Left kidney (tissue), 2 donors: ENCODE results near the gene KIF3C. TPM values are rescaled to one million over a fixed set of nuclear protein-coding genes. Genes with fewer than 3 reads are reported as not detected.
"Not testable (repeated sequence)": the region's sequence is repeated elsewhere in the genome, so short reads cannot be mapped to it uniquely, and the experiment has no call there.

Source experiments
- DNase-seq: peaks from one replicate; pipeline ENCODE4 v3.0.0-alpha.2; 2013
- polyA plus RNA-seq: library from polyadenylated mRNA; unstranded; fragments of 120-200 nt; gene quantifications from one replicate; pipeline ENCODE4 v1.2.1, GENCODE V29; 2013; ENCODE audit not compliant: insufficient read length

KIF3C gene
- polyA plus RNA-seq, 1 donor = 16.8 TPM

DNA sequence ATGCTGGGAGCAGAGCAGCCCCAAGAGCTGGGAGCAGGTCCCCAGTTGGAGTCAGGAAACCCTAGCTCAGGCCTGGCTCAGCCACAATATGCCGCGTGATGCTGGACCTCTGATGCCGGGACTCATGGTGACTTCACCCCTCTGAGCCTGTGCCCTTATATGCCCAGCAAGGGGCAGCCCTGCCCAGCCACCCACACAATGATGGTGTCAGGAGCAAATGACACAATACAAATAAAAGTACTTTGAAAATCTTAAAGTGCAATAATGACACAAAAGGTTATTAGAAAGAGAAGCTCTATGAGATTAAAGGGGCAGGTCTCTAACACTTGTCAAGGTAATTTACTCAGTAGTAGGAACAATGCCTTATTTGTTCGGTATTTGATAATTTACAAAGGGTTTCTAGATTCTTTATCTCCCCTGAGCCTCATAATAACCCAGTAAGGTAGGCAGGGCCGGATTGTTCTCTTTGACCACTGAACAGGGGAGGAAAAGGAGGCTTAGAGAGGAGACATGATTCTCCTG, 18.3 kb upstream of the KIF3C start:
- no peak for DNase-seq

DNA sequence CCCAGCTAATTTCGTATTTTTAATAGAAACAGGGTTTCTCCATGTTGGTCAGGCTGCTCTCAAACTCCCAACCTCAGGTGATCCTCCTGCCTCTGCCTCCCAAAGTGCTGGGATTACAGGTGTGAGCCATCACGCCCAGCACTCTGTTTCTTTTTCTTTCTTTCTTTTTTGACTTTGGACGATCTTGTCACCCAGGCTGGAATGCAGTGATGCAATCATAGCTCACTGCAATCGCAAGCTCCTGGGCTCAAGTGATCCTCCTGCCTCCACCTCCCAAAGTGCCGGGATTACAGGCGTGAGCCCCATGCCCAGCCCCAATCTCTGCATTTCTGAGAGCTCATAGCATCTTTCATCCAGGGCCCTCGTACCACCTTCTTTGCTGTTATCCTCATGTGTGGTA, 17.1 kb upstream of the KIF3C start:
- not testable (repeated sequence) for DNase-seq

DNA sequence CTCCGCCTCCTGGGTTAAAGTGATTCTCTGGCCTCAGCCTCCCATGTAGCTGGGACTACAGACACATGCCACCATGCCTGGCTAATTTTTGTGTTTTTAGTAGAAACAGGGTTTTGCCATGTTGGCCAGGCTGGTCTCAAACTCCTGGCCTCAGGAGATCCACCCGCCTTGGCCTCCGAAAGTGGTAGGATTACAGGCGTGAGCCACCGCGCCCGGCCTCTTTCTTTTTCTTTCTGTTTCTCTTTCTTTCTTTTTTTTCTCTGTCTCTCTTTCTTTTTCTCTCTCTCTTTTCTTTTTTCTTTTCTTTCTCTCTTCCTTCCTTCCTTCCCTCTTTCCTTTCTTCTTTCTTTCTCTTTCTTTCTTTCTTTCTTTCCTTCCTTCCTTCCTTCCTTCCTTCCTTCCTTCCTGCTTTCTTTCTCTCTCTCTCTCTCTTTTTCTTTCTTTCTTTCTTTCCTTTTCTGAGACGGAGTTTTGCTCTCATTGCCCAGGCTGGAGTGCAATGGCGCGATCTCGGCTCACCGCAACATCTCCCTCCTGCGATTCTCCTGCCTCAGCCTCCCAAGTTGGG, 16.6 kb upstream of the KIF3C start:
- DNase-seq = not testable (repeated sequence)

DNA sequence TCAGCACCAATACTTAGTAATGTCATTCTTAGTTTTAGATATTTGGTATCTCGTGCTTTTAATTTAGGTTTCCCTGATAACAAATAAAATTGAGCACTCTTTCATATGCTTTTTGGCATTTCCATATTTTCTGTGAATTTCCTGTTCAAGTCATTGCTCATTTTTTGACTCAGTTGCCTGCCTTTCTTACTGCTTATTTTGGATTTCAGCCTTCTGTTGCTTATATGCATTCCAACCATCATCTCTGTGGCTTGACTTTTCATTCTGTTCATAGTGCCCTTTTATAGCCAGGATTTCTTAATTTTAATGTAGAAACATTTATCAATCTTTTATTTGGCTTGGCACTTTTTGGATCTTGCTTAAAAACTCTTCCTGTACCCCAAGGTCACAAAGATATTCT, 14.5 kb upstream of the KIF3C start:
- no peak for DNase-seq

DNA sequence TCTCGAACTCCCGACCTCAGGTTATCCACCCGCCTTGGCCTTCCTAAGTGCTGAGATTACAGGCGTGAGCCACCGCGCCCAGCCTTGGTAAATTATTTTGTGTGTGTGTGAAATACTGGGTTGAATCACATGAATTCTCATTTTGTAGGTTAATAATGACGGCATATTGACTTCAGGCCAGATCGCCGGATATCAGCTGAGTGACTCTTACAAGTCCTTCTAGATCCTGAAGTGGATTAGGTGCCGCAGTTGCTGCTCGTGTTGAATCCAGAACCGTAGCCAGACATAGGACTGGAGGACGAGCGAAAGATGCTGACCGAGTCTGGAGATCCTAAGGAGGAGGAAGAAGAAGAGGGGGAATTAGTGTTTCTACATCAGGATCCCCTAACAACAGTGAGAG, 12.2 kb upstream of the KIF3C start:
- DNase-seq = no peak

DNA sequence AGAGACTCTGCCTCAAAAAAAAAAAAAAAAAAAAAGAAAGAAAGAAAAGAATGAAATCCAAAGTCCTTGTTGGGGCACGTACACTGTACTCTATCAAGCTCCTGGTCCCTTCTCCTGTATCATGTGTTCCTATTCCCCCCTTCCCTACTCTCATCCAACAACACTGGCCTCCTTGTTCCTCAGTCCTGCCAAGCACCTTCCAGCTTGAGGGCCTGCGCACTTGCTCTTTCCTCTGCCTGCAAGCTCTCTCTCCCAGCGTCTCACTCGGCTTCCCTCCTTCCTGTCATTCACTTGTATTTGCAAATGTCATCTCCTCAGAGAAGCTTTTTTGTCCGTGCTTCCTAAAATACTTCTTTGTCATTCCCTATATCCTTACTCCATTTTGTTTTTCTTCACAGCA, 10.8 kb upstream of the KIF3C start:
- no peak for DNase-seq

DNA sequence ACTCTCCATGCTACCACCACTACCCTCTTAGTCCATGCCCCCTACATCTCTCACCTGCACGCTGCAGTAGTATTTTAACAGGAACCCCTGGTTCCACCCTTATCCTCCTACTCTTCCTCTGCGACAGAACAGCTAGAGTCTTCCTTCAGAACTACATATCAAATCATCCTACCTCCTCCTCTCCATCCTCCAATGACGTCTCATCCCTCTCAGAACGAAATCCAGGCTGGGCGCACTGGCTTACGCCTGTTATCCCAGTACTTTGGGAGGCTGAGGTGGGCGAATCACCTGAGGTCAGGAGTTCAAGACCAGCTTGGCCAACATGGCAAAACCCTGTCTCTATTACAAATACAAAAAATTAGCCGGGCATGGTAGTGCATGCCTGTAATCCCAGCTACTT, 10.3 kb upstream of the KIF3C start:
- DNase-seq = no peak

DNA sequence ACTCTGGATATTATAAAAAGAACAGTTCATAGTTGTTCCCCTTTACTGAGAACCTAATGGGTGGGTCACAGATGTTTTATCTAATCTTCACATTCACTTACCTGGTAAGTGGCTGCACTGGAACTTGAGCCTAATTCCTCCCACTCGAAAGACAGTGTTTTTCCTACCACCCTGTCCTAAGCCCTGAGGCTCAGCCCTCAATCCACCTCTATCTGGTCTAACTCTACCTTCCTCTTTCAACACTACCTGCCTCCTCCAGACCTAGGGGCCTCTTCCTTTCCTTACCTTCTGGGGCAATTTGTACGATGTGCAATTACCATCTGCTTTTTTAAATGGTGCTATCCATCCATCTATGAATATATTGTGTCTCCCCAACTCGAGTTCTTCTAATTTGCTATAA, 9.7 kb upstream of the KIF3C start:
- no peak for DNase-seq

DNA sequence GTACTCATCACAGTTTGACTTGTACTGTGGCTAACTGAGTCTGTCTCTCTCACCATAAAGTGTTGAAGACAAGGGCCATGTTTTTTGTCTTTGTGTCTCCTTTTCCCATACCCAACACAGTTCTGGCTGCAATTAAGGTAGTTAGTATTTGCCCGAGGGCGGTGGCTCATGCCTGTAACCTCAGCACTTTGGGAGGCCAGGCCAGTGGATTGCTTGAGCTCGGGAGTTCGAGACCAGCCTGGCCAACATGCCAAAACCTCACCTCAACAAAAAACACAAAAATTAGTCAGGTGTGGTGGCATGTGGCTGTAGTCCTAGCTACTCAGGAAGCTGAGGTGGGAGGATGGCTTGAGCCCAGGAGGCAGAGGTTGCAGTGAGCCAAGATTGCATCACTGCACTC, 6.9 kb upstream of the KIF3C start:
- DNase-seq = no peak

DNA sequence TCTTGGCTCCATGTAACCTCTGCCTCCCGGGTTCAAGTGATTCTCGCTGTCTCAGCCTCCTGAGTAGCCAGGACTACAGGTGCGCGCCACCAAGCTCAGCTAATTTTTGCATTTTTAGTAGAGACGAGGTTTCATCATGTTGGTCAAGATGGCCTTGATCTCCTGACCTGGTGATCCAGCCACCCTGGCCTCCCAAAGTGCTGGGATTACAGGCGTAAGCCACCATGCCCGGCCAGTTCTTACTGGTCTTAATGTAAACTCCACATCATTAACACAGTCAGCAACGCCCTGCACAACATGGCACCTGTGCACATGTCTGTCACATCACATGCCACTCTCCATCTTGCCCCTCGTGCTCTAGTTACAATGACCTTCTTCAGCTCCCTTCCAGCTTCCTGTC, 5.8 kb upstream of the KIF3C start:
- DNase-seq = no peak

DNA sequence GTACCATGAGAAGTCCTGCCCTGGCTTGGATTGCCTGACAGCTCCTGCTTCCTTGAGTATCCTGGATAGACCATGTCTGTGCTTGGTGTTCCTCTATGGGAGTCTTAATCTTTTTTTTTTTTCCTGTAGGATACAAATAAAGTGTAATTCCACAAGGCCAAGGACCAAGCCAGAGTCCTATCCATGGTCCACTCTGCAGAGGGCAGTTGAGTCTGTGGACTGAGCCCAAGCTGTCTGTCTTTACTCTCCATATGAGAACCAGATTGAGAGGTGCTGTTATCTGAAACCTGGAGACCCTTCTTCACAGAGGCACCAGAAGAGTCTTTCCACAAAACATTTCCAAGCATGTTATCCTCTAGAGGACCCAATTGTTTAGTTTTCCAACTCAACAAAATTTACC, 1.4 kb upstream of the KIF3C start:
- DNase-seq = no peak

DNA sequence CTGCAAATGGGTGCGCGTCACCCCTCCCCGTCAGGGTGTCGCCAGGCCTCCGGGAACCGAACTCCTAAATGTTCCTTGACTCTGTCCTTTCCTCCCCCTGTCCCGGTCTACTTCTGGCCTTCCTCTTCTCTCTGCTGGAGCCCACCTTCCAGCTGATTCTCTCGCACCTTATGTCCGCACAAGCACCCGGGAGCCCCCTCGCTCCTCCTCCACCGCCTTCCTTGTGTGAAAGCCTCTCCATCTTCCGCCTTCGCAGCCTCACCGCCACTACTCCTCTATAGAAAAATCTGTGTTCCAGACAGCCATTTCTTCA, 627 bp upstream of the KIF3C start:
- no peak for DNase-seq

DNA sequence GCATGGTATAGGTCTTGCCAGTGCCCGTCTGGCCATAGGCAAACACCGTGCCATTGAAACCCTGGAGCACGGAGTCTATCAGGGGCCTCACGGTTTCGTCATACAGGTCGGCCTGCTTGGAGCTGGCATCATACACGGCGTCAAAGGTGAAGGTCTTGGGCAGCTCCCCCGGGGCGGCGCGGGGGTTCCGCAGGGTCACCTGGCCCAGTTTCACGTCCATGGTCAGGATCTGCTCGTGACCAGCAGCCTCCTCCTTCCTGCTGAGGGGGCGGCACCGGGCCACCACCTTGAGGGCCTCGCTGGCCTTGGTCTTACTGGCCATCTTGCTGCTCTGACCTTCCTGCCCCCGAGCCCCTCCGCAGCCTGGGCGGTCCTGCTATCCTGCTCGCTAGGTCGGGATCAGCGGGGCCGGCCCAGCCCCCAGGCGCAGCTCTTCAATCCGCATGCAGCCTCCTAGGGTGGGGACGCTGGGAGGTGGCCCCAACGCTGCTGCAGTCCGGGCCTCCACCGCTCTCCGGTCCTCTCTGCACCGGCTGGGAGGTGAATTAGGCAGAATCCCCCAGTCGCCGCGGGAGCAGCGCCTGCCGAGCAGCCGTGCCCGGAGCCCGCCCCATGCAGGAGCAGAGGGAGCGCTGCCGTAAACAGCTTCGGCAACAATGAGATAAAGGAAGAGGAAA, 563 bp downstream of the KIF3C start:
- no peak for DNase-seq

DNA sequence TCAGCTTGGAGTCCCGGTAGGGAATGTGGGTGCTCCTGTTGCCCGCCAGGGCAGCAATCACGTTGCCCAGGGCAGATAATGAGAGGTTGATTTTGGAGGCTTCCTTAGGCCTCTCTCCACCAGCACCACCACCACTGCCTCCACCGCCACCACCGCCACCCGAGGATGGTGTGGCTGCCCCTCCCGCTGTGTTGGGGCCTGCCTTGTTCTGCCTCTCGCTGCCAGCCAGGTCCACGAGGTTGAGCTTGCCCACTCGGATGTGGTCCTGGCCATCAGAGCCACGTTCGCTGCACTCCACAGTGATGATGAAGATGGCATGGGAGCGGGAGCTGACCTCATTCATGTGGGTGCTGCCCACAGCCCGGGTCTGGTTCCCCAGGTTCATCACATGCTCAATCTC, 1.3 kb downstream of the KIF3C start:
- no peak for DNase-seq

DNA sequence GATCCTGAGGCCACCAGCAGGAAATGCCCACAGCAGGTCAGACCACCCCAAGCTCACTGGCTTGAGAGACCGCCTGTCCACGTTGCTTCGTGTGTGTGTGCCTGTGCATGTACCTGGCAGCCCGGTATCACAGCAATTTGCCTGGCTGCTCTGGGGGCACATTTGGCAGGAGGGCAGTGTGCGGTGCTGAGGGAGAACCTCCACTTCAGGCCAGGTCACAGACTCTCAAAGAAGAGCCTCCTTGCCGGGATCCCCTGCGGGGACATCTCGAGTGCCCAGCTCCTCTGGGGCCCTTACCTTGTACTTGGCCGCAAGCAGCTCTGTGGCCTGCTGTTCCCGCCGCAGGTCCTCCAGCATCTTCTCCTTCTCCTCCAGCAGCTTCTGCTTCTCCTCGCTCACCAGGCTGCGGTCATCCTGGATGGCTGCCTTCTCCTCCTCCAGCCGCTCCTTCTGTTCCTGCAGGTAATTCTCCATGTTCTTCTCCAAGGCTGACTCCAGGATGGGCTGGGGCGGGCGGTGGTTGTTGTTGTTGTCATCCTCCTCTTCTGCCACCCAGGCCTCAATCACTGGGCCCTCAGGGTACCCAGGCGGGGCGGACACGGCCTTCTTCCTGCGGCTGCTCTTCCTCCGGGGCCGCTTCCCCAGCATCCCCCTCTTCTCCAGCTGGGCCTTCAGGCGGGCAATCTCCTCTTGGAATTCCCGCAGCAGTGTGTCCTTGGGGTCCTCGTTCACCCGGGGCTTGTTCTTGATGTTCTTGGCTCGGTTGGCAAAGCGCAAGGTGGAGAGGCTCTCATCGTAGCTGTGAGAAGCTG, 2.0 kb downstream of the KIF3C start:
- DNase-seq = no peak

DNA sequence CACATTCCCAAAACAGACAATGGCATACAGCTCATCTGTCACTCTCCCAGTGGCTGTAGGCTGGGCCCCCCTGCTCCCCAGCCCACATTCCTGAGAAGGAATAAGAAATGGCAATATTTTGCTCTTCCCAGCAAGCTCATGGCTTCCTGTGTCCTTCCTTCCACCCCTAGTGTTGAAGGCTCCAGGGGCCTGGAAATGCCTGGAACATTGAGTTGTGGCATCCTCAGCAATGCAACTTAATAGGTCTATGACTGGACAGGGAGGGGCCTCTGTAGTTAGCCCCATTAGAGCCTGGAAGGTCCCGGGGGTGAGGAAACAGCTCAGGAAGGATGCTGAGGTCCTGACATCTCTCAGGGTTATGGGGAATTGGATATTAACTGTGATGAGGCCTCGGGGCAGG, 3.3 kb downstream of the KIF3C start:
- DNase-seq = no peak

DNA sequence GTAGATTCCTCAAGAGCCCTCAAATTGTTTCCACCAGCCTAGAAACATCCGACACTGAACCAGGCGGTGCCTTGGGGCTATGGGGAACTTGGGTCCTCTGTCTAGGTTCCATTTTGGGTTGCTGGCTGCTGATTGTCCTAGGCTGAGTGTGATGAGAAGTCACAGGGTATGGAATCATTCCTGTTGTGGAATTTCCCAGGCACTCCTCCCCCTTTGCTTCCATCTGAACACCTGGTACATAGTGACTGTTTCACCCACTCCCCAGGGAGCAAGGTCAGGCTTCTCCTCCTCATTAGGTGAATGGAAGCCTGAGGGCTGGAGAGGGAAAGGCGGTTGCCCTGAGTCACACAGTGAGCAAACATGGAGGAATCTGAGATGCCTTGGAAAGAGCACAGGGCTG, 4.5 kb downstream of the KIF3C start:
- no peak for DNase-seq

DNA sequence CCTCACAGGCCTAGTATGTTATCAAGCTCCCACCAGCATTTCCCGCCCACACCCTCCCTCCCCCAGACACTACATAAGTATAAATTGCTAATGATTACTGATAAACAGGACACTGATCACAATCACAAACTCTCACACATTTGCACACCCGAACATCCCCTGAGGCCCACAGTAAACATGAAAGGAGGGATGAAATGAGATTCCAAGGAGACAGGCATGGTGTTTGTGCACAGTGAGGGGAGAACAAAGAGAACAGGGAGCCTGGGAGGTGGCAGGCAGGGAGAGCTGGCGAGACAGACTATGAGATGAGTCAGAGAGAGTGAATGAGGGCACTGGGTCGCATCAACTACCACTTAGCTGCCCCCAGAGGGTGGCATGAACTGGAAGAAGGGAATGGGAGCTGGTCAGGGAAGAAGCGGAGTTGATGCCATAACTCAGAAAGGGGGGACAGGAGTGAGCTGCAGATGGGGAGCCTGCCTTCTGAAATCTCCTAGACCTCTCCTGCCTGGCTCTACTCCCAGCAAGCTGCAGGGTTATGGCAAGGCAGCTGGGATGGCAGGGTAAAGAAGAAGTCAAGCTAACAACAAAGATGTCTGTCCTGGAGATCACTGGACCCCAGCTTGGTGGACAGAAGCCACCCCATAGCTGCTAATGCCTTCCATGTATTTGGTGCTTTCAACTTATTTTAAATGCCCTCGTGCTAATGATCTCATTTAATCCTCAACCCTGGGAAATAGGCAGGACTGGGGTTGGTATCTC, 5.1 kb downstream of the KIF3C start:
- DNase-seq = no peak

DNA sequence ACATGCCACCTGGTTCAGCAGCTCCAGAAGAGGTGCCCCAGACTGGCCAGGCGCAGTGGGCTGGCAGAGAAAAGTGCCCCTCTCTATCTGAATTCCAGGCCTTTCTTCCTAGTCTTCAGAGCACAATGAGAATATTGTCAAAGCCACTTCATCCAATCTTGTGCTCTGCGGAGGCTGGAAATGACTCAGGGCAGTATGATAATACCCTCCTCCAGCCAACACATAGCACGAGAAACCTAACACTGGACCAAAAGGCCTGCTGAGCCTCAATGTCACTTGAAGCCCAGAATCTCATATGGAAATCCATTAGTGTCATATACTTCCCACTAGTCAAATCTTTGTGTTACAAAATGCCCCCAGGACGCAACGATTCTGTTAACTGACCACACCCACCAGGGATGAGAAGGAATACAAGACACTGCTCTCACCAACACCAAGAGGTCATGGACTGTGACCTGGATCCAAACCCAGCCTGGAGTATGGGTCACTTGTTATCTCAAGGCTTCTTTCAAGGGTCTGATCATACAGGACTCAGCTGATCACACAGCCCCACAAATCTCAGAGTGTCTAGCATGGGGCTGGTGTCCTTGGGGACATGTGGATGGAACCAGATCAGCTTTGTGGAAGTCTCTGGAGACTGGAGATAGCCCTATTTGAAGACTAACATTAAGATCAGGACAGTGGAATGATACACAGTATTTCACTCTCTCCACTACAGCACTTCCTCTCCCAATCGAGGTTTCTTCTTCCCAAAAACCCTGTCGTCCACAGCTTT, 10.1 kb downstream of the KIF3C start:
- no peak for DNase-seq

DNA sequence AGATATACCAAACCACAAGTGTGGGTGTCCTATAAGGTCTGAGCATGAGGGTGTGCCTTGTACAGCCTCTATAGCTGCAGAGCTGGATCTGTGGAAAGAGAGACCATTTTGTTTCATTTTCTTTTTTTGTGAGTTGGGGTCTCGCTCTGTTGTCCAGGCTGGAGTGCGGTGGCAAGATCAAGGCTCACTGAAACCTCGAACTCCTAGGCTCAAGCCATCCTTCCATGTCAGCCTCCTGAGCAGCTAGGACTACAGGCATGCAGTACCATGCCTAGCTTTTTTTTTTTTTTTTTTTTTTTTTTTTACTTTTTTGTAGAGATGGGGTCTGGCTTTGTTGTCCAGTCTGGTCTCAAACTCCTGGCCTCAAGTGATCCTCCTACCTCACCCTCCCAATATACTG, 10.7 kb downstream of the KIF3C start:
- no peak for DNase-seq

DNA sequence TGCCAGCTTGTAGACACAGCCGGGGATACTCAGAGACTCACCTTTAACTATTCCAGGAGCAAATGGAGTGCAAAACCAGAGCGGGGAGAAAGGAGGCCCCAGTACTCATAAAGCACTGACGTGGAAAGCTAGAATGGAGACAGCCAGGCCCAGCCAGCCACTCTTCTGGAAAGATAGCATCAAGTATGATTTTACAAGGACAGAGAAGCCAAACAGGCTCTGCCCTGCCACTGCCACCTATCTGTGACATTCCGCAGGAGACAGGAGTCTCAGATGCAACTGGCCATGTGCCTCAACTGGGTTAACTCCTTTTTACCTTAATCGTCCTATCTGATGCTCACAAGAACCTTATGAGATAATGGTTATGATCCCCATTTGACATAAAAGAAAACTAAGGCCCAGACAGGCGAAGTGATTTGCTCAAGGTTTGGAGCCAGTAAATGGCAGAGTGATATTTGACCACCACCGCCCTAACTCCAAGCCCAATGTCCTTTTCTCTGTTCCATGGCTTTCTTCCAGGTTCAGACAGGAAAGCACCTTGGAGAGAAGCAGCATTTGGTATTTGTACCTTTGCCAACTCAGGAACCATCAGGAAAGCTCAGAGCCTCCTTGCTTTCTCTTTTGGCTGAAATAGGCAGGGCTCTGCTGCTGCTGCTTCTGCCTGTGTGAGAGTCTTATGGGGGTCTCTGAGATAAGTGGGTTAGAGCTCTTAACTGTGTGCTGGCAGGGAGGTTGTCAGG, 15.6 kb downstream of the KIF3C start:
- DNase-seq = no peak
